ENCODE measurements around the gene DAO.
"Not testable (repeated sequence)": the region's sequence is repeated elsewhere in the genome, so short reads cannot be mapped to it uniquely, and the experiment has no call there.

Gene DAO

DNA sequence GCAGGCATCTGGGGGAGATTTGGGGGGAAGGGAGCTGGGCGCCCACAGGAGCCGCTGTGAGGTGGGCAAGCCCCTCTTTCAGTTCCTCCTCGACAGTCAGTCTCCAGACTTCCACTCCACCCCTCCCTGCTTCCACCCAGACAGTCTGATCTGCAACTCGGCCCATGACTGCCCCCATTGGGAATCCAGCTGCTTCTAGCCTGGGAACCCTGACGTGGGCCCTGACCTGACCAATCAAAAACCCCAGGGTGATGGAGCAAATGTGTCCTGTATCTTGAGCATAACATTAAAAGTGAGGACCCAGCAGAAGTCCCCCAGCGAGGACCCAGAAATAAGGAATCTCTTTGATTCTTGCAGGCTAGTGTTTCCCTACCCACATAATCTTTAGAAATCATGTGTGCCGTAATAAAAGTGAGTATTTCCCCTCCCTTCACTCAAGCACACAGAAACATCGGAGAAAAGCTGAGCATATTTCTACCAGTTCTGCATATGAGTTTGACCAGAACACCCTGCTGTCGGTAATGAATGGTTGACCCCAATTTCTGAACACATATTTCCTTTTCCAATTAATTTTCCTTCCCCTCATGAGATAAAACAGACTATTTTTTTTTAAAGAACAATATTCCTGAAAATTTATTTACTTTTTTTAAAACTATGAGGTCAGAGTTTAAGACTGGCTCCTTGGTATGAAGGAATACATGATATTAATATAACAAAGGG, 28.9 kb upstream of the DAO start:
- DNase-seq, result no peak

DNA sequence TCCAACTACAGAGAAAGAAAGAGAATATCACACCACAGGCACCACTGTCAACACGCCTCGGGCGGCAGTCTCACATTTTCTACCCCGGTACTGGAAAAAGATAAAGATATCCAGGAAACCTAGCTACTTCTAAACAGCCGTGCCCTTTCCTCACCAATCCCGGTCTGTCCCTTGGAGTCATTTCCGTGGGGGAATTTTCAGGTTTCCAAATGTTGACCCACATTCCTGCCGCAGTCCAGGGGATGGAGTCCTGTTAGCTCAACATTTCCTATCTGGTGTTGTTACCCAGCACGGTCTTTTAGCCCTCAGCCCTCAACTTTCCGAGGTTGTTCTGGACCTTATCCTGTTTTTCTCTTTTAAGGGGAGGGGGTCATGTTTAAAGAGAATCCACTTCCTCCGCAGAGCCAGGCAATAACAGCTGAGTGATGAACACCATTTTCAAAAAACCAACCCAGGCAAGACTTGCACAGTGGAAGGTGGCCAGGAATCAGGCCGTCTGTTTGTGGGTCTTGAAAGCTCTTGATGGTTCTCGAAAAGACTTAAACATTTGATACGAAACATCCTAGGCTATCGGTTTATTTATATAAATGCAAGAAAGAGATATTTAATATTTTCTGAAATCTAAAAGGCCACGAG, 27.1 kb upstream of the DAO start:
- DNase-seq, result no peak

DNA sequence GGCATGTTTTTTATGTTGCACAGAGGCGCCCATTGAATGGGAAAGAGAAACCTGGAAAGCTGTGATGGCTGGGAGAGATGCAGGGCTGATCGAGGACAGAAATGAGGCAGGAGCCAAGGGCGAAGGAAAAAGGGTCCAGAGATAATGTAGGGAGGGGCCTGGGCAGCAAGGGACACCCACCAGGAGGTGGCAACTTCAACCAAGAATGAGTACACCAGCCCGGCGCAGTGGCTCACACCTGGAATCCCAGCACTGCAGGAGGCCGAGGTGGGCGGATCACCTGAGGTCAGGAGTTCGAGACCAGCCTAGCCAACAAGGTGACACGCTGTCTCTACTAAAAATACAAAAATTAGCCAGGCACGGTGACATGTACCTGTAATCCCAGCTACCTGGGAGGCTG, 26.5 kb upstream of the DAO start:
- no peak for DNase-seq

DNA sequence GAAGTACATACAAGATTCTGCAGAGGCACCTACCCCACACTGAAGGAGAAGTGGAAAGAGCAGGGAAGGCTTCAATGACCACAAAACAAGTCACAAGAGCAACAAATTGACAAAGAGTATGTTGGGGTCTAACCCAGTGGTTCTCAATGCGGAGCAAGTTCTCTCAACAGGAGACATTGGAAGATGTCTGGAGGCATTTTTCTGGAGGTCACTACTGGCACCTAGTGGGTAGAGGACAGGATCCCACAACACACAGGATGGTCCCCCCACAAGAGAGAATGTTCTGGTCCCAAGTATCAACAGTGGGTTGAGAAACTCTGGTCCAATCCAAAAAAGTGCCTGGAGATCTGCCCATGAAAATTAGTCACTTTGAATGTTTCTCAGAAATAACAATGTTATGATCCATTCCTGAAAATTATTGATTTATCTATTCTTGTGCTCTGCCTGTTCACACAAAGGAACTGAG, 25.9 kb upstream of the DAO start:
- no peak for DNase-seq

DNA sequence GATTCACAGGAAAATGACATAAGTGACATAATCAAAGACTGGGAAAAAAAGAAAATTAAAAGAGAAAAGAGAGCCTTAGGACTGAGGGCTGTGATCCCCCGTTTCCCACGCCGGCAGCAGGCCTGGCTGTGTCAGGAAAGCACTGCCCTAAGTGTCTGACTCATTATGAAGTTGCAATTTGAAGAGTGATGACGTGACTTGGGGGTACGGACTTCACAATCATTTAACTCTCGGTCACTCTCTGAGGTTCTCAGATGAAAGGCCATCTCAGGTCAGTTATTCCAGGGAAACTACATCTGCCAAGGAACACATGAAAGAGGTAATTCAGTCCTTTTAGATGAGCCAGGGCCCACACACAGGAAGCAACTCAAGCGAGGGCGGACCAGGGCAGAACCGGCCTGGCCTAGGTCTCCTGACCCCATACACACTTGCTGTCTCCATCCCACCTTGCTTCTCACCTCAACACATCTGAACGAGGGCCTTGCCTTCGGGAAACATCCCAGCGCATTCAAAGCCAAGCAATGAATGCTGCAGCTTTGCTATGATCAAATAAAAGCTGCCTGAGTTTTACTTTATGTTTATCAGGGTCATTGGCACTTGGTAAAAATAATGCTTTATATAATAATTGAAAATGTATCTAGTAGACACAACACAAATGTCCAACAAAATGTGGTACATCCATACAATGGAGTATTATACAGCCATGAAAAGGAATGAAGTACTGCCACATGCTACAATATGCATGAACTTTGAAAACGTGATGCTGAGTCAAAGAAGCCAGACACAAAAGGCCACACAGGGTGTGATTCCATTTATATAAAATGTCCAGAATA, 25.2 kb upstream of the DAO start:
- DNase-seq, result no peak

DNA sequence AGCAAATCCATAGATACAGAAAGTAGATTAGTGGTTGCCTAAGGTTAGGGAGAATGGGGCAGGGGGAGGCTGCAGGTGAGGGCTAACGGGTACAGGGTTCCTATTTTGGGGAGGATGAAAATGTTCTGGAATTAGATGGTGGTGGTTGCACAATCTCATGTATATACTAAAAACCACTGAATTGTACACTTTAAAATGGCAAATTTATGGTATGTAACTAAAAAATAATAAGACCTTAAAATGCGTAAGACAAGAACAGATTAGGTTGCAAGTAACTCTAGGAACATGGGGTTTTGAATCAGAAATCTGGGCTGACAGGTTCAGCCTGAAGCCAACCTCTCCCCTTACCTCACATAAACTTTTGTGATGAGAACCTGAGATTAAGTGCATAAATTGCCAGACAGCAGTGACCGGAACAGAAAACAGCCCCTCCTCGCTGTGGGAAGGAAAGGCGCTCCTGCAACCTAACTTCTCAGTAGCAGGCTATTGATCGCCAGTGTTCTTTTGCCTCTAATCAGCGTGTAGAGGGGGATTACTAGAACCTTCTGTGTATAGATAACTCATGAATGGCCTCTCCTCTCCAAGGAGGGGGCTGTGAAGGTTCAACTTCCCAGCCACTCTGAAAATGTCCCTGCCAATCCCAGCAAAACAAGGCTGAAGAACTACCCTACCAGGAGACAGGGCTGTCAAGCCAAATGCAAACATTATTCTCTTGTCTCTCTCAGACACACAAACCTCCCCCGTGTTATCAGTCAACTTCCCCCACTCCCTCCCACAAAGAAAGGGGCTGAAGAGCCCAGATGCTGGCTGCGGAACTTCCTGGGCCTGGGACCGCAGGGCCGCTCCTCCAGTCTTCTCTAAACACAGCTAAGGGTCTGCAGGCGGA, 24.4 kb upstream of the DAO start:
- DNase-seq, result no peak

DNA sequence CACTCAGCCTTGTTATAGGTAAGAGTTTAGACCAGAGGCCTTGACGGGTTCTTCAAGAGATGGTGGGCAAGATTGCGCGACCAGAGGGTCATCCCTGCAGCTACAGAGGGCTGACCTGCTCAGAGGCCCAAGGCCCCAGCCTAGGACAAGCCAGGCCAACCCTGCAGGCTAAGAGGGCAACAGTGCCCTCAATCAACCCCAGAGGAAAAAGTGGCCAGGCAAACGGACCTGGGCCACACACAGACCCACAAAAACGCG, 23.8 kb upstream of the DAO start:
- DNase-seq, result no peak

DNA sequence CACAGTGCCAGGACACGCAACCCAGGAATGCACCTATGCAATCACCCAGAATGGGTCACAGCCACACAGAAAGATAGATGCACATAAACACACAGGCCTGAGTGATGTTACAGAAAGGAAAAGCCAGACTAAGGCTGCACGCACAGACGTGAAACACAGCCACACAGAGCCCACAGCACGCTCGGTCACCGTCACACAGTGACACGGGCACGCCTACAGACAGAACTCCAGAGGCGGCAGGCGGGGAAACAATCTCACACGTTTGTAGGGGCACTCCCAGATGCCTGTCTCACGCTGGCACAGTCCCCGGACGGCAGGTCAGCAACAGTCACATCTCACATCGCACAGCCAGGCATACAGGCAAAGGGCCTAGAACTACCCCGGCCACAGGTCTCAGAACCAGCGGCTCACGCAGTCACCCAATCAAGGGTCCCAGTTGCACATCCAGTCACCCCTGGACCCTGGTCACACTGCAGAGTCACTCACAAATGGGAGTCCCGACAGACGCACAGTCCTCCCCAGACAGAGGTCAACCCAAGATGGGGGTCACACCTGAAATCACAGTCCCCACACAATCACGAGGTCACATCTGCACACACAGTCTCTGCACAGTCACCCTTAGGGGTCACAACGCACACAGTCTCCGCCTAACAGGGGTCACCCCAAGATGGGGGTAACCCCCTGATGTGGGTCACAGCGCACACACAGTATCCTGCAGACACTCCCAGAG, 23.3 kb upstream of the DAO start:
- no peak for DNase-seq

DNA sequence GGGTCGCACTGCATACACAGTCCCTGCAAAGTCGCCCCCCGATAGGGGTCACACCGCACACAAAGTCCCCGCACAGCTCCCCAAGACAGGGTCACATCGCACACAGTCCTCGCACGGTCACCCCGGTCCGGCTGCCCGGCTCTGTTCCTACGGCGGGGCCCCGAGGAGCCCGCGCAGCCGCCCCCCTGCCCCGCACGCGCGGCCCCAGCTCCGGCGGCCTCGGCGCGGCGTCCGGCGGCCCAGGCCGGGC, 22.8 kb upstream of the DAO start:
- DNase-seq, result no peak

DNA sequence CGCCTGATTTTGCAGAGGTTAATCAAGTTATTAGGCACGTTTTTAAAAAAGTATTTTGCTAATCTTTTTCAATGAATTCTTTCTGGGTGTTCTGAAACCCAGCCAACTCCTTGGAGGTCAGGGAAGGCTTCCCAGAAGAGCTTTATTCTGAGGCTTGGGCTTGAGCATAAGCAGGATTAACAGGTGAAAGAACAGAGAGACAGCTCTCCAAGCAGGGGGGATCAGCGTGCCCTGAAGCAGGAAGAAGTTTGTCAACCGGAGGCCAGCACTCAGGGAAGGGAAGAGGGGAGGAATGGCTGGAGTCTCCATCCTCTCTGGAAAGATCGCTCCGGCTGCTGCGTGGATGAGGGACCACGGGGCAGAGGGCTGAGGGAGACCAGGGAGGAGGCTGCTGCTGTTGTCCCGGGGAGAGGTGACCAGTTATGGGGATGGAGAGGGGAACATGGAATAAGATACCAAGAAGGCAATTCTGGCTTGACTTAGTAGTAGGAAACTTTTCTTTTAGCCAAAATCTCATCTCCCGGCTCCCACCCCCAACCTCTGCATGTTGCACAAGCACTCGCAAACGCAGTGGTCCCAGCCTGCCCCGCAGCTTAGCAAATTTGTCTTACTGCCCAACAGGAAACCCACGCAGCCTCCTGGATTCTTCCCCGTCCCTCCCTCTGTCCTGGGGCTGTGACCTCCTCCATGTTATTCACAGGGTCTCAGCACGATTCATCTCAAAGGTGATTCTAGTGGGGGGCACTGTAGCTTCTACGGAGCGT, 21.4 kb upstream of the DAO start:
- no peak for DNase-seq

DNA sequence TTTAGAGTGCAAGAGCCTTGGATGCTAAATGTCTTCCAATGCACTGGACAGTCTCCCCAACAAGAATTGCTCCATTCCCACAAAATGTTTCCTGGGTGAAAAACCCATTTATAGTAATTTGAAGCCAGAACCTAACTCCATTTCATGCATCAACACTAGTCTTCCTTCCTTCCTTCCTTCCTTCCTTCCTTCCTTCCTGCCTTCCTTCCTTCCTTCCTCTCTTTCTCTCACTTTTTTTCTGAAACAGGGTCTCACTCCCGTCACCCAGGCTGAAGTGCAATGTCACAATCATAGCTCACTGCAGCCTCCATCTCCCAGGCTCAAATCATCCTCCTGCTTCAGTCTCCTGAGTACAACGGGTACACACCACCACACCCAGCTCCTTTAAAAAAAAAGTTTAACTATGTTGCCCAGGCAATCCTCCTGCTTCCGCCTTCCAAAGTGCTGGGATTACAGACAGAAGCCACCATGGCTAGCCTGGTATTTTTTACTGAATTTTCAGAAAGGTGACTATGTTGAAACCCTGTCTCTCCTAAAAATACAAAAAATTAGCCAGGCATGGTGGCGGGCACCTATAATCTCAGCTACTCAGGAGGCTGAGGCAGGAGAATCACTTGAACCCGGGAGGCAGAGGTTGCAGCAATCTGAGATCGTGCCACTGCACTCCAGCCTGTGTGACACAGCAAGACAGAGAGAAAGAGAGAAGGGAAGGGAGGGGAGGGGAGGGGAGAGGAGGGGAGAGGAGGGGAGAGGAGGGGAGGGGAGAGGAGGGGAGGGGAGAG, 20.6 kb upstream of the DAO start:
- not testable (repeated sequence) for DNase-seq

DNA sequence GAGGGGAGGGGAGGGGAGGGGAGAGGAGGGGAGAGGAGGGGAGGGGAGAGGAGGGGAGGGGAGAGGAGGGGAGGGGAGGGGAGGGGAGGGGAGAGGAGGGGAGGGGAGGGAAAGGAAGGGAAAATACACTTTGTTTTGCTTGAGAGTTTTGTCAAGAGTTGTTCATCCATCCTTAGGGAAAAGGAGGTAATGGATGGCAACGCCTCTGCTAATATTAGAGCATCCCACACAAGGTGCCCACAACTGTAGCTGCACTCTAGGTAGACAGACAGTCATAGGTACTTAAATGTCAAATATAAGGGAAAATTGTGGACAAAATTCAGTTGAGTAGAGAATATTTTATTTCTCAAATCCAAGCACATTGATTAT, 20.0 kb upstream of the DAO start:
- DNase-seq, result no peak

DNA sequence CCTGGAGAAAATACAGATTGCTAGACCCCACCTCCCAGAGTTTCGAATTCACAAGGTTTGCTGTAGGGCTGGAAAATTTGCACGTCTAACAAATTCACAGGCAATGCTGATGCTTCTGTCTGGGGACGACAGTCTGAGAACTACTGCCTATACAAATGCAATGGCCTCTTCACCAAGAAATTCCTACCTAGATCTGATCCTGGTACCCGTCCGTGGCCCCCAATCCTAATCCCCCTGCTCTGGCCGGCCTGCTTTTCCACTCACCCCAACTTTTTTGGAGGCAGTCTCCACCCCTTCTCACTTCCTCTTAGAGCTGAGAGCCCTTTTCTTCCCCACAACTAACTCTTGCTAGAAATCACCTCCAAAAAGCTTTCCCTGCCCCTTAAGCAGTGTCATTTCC, 19.4 kb upstream of the DAO start:
- no peak for DNase-seq

DNA sequence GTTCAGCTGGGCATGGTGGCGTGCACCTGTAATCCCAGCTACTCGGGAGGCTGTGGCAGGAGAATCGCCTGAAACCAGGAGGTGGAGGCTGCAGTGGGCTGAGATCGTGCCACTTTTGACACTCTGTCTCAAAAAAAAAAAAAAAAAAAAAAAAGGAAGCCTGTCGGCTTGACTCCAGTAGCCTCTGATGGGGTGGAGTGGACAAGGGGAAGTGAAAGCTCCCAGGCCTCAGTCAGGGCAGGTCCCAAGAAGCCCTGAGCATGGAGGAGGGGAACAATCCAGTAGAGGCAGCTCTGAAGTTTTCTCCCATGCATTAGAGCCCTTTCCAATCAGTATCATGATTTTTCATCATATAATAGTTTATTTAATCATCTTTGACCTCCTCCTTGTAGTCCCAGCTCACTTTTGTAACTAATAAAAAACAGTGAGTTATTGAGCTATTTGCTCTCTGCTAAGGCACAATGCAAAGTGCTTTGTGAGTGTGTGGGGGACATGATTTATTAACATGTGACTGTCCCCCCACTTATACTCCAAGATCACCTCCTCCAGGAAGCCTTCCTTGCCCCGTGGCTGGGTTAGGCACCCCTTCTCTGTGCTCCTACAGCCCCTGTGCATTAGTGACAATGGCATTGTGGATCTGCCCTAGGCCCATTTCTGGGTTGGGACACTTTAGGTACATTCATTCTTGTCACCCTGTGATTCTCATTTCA, 17.9 kb upstream of the DAO start:
- no peak for DNase-seq

DNA sequence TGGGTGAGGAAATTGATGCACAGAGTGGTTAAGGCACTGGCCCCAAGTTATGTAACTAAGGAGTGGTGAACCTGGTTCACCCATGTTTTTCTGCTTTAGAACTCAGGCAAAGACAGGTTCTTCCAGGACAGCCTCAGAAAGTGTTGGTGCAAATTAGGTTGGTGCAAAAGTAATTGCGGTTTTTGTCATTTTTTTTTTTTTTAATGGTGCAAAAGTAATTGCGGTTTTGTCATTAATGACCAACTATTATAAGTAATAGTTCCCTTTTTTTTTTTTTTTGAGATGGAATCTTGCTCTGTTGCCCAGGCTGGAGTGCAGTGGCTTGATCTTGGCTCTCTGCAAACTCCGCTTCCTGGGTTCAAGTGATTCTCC, 17.3 kb upstream of the DAO start:
- DNase-seq, result no peak

DNA sequence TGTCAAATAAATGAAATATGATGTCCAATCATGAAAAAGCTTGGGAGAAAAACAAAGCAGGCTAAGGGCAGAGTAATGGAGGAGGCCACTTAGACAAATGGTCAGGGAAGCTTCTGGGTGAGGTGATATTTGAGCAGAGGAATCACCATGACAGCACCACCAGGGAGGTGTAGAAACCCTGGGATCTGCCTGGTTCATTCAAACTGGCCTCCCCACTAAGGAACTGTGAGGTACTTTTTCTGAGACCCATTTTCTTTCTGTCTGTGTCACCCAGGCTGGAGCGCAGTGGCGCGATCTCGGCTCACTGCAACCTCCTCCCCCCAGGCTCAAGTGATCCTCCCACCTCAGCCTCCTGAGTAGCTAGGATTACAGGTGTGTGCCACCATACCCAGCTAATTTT, 14.7 kb upstream of the DAO start:
- no peak for DNase-seq

DNA sequence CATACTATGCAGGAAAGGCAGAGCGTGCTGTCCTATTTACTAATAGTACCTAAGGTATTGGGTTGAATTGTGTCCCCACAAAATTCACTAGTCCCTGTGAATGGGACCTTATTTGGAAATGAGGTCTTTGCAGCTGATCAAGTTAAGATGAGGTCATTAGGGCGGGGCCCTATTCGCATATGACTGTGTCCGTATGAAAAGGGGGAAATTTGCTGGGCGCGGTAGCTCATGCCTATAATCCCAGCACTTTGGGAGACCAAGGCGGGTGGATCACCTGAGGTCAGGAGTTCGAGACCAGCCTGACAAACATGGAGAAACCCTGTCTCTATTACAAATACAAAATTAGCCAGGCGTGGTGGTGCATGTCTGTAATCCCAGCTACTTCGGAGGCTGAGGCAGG, 13.8 kb upstream of the DAO start:
- DNase-seq, result not testable (repeated sequence)

DNA sequence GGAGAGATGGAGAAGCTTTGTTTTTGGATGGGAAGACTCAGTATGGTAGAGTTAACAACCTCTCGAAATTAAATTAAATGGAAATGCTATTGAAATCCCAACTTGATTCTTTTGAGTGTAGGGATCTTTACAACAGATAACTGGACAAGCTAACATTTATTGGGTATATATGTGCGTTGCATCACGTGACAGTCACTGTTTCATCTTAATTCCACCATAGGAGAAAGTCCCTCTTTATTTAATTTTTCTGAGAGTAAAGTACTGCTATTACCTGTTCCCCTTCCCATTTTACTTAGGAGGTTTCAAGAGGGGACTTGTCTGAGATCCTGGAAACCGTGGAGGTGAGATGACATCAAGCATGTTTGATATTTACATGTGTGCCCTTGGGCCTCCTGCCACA, 11.1 kb upstream of the DAO start:
- DNase-seq, result no peak

DNA sequence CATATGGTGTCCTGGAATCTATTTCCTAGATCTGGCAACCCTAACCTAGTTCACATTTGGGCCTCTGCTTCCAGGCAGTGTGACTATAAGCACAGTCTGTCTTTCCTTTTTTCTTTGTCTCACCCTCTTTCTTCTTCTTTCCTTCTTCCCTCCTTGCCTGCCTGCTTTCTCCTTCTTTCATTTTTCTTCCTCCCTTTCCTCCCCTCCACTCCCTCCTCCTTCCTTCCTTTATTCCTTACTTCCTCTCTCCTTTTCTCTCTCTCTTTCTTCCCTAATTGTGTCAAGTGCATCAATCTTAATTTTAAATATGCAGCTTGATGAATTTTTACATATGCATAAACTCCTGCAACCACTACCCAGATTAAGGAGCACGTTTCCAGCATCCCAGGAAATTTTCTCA, 4.6 kb upstream of the DAO start:
- no peak for DNase-seq

DNA sequence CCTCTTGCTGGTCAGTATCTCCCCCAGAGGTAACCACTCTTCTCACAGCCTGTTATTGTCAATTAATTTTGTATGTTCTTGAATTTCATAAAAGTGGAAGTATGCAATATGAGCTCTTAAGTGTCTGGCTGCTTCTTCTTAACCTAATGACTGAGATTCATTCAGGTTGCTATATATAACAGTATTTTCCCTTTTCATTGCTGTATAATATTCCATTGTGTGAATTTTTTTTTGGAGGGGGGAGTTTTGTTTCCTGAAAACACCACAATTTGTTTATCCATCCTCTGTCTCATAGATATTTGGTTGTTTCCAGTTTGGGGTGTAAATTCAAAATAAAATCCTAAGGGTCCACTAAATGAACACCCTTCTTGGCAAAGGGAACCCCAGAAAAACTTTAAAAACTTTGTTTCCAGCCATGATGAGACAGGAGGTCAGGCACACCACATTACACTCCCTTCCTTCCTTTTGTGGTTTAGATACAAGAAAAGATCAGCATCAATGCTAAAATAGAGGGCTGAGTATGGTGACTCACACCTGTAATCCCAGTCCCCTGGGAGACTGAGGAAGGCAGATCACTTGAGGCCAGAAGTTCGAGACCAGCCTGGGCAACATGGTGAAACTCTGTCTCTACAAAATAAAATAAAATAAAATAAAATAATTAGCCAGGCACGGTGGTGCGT, 4.1 kb upstream of the DAO start:
- DNase-seq, result no peak
